NCI-H1105 (cell line): ENCODE measurements around the gene DMWD.

ENCODE experiments used
- DNase-seq: peaks from one replicate; lab custom pipeline; 2025; lab: John Stamatoyannopoulos, UW

Gene DMWD

GRCh38 chr19:45785781-45786532 lies 6.7 kb downstream of the DMWD start:
- no peak for DNase-seq

DNA sequence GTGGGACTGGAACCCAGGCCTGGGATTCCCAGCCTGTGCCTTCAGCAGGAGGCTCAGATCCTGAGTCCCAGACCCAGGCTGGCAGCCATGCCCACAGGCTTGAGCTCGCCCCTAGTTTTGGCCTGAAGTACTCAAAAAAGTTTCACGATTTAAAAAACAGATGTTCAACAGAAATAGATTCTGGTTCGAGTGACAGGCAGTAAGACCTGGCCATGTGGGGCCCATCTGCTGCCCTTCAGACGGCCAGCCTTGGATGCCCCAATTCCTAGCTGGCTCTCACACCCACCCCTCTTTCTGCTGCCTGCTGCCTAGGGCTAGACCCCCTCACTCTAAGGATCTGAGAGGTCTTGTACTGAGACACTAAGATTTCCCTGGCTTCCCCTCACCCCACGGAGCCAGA lies 7.5 kb downstream of the DMWD start:
- no peak for DNase-seq

GRCh38 chr19:45784096-45784495 lies 8.5 kb downstream of the DMWD start:
- DNase-seq = no peak

DNA sequence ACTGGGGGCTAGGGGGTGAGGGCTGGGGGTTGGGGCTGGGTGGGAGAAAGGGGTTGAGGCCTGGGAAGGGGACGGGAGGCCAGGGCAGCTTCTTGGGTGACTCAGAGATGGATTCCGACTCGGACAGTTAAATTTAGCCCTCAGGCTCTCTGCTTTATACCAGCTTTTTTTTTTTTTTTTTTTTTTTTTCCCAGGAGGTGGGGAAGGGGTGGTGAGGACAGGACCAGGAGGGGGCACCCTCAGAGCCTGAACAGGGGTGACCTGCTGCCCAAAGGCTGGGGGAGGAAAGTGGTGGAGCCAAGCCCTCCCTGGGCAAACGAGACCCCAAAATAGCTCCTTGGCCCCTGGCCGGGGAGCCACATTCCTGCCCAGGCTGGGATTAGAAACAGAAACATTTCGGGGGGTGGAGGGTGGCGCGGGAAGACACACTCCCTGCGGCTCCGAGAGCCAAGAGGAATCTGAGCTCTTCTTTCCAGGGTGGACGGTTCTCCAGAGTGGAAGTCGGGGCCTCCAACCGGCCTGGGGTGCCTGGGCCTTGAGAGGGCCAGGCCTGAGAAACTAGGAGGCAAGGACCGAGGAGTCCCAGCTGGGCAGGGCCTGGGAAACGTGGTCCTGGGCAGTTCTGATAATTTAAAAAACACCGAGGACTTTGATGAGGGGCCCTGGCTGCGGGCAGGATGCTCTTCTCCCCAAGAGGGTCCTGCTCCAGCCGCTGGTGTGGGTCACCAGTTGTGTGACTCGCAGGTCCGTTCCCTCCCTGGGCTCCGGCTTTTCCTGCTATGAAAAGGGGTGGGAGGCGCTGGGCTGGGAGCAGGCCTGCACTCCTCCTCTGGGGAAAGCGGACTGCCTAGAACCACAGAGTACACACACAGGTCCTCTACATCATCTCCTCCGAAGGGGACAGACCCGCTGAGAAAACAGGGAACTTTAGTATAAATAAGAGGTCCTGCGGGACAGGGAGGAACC lies 9.5 kb downstream of the DMWD start:
- no peak for DNase-seq

DNA sequence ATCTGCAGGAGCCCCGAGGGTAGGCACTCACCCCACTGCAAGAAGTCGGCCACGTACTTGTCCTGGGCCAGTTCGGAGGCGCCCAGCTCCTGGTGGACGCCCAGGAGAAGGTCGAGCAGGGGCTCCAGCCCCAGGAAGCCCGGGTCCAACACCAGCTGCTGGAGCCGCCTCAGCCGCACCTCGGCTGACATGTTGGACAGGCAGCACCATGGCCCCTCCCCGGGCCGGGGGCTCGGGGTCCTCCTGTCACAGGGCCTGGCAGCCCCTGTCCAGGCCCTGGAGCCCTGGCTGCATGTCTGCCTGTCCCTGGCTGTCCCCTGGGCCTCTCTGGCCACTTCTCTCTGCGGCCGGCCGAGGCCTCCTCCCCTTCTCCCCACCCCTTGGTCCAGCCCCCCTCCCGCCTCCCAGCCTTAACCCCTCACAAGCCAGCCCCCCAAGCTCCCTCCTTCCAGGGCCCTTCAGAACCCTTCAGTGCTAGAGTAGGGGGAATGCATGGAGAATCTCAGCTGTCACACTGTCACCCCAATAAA lies 10.4 kb downstream of the DMWD start, which contains the start of gene DMPK:
TSS of gene DMPK (minus strand) at position 329 of the 530 bp plus-strand sequence. CDS start at position 191, 138 bp downstream.
- DNase-seq = peak; percentile 64

DNA sequence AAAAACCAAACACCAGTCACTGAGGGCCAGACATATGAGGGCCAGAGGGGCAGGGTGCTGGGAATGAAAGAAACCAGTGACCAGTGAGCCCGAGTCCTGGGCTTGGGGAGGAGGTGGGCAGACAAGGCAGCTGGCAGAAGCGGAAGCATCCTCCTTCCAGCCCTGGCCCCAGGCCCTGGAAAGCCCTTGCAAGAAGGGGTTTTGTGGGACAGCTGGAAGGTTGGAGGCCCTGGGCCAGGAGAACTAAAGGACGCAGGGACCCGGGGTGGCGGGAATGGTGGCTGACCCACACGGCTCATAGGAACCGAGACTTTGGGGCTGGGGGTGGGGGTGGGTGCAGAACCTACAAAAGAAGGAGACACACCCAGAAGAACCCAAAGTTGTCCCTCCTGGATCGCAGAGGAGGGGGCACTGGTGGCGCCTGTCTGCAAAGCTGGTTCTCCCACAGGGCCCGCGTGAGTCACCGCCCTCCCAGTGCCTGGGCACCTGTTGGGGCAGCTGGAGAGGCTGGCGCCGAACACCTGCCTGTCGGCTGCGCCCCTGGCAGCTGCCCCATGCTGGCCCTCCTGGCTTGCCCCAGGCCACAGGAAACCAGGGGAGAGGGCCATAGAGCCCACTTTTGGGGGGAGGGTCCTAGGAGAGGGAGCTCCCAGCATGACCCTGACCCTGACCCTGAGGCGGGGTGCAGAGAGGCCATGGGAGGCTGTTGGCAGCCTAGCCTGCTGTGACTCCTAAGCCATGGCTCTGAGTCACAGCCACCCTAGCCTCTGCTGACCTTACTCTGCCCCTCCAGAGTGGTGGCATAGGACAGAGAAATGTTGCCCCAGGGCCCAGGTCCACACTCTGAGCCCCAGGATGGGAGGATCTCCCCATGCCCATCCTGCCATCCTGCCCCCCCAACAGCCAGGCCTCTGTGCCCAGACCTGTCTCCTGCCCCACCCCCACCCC lies 11.2 kb downstream of the DMWD start:
- peak; percentile 73 for DNase-seq

DNA sequence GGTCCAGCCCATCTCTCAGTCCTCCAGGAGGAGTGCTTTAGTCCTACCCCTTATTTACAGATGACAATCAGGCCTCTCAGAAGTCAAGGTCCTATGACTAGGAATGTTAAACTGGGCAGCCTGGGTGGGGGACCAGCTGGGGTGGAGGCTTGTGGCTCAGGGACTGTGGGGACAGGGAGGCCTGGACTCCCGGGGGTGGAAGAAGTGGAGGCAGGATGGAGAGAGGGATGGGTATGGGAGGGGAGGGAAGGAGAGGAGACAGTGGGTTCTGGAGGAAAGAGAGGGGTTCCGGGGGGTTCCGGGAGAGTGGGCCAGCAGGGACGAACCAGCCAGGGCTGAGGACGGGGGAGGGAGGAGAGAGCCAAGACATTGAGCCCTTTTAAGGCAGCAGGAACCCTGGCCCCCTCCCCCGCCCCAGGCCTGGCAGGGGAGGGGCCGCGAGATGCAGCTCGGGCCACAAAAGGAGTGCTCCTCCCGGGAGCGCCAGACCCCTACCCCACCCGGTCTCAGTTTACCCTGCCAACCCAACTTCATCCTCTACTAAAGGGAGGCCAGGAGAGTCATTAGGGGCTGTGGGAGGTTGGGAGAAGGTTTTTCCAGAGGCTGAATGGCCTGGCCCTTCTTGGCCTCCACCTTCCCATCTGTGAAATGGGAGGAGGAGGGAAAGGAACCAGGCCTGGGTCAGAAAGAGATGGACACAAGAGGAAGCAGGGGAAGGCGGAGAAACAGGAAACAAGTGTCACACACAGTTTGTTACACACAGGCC lies 12.0 kb downstream of the DMWD start:
- DNase-seq = no peak

DNA sequence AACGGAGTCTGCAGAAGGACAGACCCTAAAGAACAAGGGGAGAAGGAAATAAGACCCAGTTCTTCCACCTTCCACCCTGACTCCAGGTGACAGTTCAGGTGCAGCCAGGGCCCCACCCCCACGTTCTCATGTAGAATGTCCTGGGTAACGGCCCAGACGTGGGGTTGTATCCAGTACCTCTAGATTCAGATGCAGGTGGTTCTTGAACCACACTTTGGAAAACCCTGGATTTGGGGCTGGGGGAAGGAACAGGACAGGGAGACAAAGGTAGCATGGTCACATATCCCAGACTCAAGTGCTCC lies 12.5 kb downstream of the DMWD start:
- DNase-seq = peak; percentile 38

GRCh38 chr19:45779231-45780145 lies 13.2 kb downstream of the DMWD start:
- peak; percentile 94 for DNase-seq

DNA sequence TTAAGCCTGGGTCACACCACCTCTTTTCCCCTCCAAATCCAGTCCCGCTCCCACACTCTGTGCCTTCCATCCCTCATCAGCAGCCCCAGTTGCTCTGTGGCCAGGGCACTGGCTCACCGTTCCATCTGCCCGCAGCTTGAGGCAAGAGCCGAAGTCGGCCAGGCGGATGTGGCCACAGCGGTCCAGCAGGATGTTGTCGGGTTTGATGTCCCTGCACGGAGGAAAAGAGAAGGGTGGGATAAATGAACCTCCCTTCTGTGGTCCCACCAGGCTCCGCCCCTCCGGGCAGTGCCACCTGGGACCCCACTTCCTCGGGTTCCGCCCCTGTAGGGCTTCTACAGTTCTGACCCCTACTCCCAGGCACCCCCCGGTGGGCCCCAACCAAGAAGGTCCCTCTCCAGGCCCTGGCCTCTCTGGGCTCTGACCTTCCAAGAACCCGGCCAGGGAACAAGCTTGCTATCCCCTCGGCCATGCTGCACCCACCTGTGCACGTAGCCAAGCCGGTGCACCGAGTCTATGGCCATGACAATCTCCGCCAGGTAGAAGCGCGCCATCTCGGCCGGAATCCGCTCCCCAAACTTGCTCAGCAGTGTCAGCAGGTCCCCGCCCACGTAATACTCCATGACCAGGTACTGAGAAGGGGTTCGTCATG lies 14.5 kb downstream of the DMWD start:
- no peak for DNase-seq

DNA sequence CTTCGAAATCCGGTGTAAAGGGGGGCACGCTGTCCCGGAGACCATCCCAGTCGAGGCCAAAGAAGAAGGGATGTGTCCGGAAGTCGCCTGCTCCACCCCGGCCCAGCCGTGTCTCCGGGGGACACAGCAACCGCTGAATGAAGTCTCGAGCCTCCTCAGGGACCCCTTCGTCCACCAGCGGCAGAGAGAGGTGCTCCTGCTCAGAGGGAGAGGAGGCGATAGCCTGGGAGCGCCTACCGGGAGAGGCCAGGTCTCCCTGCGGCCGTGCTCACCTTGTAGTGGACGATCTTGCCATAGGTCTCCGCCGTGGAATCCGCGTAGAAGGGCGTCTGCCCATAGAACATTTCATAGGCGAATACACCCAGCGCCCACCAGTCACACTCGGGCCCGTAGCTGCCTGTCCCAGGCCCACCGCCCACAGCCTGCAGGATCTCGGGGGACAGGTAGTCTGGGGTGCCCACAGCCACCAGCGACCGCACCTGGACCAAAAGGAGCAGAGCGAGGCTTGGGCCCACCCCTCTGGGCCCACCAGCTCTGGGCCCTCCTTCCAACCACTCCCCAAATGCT lies 15.2 kb downstream of the DMWD start:
- DNase-seq = no peak

GRCh38 chr19:45774765-45775164 lies 17.9 kb downstream of the DMWD start:
- DNase-seq = no peak

GRCh38 chr19:45773384-45773783 lies 19.3 kb downstream of the DMWD start:
- no peak for DNase-seq

DNA sequence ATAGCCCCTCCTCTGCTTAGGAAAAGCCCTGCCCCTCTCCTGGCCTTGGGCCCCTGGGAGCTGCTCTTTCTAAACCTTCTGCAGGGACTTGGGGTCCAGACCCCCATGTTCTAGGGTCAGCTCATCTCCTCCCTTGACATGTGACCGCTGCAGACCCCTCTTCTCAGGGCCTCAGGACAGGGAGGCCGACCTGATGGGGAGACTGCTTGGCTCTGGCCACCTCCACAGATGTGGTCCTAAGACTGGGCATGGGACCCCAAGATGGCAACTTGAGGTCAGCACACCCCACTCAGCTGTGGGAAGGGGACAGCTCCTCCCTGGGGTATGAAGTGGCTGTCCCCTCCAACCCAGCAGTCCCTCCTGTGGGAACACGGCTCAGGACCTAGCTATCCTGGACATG lies 19.7 kb downstream of the DMWD start:
- no peak for DNase-seq

- DNase-seq = no peak
Observed at GRCh38 chr19:45772130-45772840, 20.4 kb downstream of the DMWD start.

- no peak for DNase-seq
Observed at GRCh38 chr19:45771311-45771933, 21.2 kb downstream of the DMWD start.

DNA sequence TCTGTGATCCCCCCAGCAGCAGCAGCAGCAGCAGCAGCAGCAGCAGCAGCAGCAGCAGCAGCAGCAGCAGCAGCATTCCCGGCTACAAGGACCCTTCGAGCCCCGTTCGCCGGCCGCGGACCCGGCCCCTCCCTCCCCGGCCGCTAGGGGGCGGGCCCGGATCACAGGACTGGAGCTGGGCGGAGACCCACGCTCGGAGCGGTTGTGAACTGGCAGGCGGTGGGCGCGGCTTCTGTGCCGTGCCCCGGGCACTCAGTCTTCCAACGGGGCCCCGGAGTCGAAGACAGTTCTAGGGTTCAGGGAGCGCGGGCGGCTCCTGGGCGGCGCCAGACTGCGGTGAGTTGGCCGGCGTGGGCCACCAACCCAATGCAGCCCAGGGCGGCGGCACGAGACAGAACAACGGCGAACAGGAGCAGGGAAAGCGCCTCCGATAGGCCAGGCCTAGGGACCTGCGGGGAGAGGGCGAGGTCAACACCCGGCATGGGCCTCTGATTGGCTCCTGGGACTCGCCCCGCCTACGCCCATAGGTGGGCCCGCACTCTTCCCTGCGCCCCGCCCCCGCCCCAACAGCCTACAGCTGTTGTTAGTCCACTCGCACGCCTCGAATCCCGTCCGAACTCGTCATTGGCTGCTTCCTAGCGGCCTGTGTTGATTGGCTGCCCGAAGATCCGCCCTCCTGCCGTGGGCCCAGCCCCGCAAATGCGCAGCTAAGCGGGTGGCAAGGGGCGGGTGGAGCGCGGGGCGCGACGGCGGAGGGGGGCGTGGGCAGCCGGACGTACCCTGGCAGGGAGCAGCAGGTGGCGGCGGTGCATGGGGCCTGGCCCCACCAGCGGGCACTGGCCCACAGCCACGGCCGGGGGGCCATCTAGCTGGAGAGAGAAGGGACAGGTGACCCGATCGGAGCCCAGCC lies 22.2 kb downstream of the DMWD start:
- peak; percentile 99 for DNase-seq
